HUDEP-2 (cell line): ENCODE measurements around the gene SCAMP2.

ENCODE experiments used
- DNase-seq, 76 experiments: peaks; one replicate each; lab custom pipeline; 2025; ENCODE audit not compliant: unreplicated experiment in 76 of 76; lab: John Stamatoyannopoulos, UW

The SCAMP2 gene

DNA sequence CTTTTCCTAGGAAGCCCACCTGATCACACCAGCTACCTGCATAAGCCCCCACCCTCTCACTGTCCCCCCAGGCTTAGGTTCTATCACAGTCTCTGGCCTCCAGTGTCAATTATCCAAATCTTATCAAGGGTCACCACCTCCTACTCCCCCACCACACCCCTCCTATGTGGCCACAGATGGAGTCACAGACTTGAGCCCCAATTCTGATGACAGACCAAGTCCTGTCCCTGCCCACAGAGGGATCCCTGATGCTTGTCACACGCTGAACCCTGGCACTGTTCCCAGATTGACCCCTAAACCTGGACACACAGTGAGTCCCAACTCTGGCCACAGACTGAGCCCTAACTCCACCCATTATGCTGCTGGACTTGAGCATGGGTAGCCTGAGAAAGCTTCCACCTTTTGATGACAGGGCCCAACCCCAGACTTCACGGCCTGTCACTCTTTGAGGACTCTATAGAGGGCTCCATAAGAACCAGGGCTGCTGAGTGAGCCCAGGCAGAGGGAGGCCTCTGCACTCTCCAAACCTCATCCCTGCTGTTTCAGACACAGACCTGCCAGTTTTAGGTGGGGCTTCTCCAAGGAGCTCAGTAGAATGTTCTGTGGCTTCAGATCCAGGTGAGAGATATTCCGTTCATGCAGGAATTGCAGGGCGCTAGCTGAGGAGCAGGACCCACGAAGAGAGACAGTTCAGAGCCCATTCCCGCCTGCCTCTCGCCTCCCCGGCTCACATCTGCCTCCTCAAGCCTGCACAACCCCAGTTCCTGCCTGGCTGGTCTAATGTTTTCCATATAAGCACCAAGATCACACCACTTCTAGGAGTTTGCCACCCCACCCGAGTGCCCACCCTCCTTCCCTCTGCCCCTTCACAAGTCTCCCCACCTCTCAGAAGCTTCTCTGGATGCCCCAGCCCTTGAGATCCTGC lies 32.1 kb downstream of the SCAMP2 start:
- peak in 4 of 76 experiments; percentile 10 to 21 (median 16) for DNase-seq

DNA sequence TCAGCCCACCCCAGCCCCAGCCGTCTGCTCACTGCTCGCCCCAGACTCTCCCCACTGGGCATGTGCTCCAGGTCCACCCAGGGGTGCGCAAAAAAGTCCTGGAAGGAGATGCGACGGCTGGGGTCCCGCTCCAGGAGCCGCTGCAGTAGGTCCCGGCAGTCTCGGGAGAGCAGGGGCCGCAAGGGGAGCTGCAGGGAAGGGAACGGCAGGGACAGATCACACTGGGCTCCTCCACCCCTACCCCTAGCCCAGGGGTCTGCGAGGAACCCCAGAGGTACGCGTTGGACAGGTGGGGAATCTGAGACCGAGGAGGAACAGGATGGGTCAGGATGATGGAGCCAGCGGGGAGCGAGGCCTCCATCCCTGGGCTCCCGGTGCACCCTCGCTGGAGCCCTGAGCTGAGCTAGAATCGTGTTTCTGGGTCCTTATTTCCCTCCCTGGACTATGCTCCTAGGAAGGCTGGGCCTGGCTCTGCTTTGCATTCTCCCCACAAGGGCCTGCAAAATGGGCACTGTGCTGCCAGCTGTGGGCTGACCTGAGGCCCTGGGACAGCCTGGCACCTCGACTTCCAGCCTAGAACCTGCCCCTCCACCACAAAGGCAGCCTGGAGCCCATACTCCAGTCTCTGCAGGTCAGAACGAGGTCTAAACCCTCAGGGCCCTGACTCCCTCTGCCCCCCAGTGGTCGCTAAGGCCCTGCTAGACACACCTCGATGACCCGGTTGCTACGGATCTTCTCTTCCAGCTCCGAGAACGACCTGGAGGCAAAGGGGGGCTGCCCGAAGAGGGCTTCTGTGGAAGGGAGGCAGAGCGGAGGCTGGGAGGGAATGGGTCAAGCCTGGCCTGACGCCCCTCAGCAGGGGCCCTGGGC lies 33.4 kb downstream of the SCAMP2 start:
- DNase-seq = no peak

DNA sequence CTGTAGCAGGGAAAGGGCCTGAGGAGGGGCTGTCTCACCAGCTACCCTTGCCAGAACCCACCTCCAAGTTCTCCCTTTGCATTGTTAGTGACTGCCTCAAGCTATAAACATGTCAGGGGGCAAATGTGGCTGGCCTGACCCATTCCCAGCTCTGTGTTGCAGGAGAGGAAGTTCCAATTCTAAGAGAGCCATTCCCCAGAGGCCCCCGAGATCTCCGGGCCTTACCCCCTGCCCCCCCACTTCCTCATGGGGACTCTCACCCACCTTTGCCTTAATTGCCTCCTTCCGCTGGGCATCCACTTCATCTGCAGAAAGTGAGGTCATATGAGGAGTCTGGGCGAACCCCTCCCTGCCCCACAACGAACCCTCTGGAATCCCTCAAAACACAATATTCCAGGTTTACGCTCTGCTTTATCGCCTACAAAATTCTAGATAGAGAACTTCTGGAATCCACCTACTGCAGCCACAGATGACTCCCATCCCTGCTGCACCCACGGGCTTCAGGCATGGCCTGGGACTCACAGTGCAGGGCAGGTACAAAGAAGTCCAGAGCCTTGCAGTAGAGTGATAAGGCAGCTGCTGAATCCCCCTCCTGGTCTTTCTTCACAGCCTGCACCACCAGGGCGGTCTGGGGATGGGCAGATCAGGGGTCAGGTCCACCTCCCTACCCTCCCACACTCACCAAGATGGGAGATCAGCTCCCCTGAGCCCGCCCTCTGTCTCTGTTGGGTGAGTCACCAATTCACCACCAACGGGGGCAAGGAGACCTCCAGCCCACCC lies 34.2 kb downstream of the SCAMP2 start:
- no peak for DNase-seq

DNA sequence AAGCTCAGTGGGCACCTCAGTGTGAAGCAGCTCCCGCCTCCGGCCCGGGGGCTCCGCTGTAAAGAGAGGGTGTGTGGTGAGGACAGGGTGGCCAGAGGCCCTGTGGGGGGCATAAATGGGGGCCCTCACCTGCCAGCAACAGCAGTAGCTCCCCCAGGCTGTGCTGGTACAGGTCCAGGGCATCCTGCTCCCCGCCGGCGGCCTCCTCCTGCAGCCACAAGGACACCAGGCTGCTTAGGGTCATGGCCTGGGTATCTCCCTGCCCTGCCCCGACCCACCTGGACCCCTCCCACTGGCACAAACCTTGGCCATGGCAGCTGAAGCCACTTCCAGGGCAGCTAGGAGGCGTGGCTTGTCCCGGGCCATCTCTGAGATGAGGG lies 35.0 kb downstream of the SCAMP2 start:
- no peak for DNase-seq

DNA sequence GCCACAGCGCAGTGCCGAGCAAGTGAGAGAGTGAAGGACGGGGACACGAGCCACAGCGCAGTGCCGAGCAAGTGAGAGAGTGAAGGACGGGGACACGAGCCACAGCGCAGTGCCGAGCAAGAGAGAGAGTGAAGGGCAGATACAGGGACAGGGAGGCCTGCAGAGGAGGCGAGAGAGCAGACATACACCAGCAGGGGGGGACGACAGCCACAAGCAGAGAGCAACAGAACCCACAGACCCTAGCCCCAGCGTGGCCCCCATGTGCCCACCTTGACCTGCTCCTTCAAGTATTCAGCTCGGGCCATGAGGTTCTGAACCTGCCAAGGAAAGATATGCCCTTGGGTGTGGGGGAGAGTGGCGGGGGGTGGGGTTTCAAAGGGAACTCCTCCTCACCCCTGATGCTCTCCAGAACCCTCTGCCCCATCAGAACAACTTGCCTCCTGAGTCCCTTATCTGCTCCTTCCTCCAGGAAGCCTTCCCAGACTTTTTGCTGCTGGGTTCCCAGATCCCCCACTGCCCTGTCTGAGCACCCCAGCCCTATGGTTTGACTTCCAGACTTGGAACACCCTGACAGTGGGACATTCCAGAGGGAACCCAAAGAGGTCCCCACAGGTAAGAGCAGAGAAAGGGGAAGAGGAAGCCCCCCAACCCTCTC lies 35.6 kb downstream of the SCAMP2 start:
- DNase-seq = no peak

DNA sequence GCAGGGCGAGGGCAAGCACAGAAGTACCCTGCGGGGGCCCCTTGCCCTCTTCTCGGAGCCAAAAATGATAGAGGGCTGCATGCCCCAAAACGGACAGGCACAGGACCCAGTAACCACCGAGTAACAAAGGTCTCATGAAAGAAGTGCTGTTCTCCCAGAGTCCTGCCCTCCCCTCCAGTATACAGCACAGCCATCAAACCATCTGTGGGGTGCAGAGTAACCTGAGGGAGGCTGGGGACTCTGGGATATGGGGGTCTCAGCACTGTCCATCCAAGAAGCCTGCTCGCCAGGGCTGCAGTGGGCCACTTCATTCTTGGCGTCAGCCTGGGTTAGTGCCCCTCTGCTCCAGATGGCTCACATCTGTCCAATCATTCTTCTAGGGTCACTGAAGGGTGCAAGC lies 36.3 kb downstream of the SCAMP2 start:
- no peak for DNase-seq

DNA sequence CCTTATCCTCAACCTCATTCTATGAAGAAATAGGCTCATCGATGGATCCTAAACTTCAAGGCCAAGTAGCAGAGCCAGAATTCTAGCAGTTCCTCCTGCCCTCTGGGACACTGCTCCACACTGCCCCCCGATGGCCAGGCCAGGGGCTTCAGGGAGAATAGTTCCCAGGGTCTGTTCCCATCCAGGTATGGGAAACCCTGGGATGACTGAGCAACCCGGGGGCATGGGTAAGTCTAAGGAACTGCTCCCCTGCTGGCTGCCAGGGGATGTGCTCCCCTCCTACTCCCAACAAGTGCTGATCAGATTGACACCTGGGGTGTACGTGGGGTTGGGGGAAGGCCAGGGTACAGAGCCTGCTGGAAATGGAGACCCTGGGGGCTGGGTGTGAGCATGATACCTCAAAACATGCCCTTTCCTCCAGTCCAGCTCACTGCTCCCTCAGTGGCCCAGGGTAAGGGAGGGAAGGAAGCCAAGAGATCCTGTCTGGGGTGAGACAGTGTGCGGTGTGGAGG lies 37.8 kb downstream of the SCAMP2 start:
- peak in 35 of 76 experiments; percentile 4 to 55 (median 27) for DNase-seq

DNA sequence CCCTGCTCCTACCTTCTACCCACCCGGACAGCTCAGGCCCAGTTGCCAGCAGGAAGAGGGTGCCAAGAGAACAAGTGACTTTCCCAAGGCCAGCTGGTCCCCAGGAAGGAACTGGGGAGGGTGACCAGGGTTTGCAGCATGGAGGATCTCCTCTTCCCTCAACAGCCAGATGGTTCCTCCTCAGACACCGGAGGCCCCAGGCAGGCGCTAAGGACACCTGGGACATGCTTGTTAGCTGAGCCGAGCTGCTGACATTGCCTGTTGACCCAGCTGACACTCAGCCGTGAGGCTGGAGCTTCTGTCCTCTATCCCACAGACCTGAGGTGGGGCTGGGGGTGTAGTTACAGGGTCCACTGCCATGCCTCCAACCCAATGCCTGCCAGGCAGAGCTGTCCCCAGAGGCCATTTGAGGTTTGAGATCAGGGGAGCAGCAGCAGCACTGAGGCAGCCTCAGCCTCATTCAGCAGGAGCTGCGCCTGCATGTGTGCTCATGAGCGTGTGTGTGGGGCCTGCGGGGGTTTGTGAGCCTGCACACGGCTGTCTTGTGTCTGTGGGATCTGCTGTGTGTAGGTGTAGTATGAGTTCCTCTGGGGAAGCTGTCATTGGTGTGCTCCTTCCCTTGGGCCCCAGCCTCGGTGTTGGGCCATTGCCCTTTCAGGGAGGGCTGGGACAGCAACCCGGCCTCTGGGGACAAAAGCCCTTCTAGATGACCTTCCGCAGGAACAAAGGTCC lies 39.6 kb downstream of the SCAMP2 start:
- no peak for DNase-seq

DNA sequence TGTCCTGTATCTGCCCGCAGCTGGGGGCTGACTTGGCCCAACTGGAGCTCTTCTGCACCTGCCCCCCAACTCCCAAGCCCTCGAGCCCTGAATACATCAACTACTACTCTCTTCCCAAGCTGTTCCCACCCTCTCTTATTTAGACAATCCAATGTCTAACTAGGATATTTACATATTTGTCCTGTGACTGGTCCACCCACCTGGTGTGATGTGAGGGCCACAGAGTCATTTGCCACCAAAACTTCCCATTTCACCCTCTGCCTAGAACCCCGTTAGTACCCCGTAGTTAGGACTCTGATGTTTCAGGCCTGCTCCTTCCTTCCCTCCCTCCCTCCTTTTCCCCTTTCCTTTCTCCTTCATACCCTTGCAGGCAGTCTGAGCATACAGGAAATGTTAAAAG lies 40.3 kb downstream of the SCAMP2 start:
- DNase-seq = no peak

DNA sequence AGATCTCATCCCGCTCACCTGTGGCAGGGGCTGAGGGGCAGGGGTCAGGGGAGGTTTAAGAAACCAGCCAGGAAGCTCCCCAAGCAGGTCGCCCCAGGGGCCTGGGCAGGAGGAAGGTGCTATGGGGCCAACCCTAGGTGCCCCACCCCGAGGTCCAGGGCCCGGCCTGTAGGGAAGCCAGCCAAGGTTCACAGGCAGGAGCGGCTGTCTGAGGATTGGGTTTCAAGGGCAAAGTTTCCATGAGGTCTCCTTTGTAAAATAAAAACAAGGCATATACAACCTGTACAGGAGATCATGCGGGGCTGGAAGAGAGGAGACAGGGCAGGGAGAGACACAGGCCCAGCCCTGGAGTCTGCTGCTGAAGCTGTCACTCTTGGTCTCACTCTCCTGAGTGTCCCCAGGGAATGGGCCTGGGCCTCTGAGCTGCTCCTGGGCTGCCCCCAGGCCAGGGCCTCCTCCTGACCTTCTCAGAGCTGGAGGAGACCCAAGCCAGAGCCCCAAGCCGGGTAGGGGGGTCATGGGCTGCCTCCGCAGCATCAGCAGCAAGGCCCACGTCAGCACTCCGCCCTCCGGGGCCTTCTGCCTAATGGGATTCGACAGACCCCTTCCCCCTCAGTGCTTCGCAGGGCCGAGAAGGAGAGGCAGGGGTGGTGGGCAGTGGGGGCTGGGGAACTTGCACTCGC lies 41.2 kb downstream of the SCAMP2 start:
- DNase-seq = no peak

DNA sequence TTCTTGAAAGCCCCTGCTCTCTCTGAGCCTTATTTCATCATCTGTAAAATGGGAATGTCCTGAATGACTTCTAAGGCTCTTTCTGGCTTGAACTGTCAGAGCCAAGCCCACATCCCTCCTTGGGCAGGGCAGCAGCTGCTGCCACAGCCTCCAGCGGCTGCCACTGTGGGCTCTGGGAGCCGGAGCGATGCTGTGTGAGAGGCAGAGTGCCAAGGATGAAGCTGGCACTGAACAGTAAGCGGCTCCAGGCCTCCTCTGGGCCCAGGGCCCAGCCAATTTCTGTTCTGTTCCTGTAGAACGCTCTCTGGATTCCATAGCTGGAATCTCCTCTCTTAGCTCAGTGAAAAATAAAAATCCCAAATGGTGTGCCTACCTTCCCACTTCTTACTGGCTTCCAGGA lies 42.3 kb downstream of the SCAMP2 start:
- DNase-seq = no peak

DNA sequence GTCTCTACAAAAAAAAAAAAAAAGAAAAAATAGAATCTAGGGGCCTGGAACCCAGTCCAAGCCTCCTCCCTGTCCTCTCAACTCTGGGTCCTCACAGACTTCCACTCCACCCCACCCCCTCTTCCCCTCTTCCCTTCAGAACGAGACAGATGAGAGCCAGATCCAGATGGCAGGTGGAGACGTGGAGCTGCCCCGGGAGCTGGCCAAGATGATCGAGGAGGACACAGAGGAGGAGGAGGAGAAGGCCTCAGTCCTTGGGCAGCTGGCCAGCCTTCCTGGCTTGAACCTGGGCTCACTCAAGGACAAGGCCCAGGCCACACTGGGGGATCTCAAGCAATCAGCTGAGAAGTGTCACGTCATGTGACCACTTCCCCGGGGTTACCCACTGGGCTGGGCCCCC lies 43.2 kb downstream of the SCAMP2 start:
- no peak for DNase-seq

DNA sequence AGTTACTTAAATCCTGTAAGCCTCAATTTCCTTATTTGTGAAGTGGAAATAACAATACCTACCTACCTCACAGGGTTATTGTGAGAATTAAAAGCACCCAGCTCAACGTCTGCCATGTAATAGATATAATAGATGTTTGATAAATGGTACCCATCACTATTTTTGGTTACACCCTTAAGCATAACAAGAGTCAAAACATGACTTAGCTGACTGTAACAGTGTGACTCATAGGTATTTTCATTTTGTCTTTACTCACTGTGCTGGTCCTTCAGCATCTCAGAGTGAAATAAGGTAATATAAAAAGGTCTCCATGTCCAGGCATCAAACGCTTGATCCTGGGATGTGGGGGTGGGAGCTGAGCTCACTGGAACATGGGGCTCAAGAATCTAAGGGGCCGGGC lies 43.7 kb downstream of the SCAMP2 start:
- no peak for DNase-seq

DNA sequence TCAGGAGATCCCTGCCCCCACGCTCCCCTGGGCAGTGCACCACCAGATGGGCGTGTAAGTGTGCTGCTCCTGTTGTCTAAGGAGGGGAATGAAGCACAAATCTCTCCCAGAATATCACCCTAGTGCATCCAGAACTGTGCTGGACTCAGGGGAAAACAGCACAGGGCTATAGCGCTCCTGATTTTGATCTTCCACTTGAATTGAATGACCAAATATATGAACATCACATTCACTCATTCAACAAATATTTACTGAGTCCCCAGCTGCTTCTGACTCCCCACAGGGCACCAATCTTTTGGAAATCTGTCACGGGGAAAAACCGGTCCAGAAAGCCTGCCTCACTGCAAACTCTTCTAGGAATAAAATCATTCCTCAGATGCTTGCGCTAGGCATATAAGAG lies 44.3 kb downstream of the SCAMP2 start:
- DNase-seq = no peak

DNA sequence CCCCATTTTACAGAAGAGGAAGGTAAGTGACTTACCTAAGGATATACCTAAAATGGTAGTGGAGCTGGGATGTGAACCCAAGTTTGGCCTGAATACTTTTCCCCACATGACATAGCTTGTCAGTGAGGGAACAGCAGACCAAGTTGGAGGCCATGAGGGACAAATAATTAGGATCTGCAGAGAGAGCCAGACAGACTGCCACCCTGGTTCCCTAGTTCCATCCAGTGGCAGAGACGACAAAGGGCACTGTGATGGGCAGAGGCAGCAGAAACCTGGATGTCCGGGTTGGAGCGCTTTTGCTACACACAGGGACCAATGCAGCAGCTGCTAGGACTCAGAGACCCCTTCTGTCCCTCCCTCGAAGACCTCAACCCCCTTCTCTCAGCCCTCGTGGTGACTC lies 45.6 kb downstream of the SCAMP2 start:
- no peak for DNase-seq

DNA sequence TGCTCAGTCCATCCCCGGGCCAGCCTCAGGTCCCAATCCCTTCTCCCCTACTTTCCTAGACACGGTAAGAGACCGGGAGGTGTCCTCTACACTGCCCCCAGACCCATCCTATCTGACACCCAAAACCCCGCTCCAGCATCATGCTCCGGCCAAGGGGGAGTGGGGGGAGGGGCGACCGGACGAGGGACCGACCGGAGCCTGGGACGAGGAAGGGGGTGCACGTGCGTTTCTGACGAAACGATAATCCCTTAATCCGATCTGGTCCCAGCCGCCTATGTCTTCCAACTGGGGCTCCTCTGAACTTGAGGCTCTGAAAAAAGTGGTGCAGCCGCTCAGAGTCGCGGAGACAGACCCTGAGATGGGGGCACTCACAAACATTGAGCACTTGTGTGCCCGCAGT lies 46.2 kb downstream of the SCAMP2 start:
- no peak for DNase-seq

DNA sequence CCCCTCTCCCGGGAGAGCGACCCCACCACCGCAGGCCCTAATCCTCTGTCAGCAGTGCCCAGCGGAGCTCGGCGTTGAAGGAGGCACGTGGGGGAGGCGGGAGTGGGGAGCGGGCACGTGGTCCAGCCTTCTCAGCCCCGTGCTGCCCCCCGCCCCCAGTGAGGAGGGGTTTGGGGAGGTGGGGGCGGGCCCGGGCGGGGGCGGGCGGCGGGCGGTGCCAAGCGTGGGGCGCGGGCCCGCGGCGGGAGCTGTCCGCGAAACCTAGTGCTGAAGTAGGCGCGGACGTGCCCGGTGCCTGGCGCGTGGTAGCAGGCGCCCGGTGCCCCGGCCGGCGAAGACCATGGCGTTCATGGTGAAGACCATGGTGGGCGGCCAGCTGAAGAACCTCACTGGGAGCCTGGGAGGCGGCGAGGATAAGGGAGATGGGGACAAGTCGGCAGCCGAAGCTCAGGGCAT lies 46.8 kb downstream of the SCAMP2 start, which contains the start of gene CPLX3:
Gene CPLX3, plus strand, starts transcription at position 264 of the 456 bp plus-strand sequence. Its CDS starts 77 bp downstream, at position 341.
- DNase-seq = peak in 24 of 76 experiments; percentile 5 to 49 (median 21)

DNA sequence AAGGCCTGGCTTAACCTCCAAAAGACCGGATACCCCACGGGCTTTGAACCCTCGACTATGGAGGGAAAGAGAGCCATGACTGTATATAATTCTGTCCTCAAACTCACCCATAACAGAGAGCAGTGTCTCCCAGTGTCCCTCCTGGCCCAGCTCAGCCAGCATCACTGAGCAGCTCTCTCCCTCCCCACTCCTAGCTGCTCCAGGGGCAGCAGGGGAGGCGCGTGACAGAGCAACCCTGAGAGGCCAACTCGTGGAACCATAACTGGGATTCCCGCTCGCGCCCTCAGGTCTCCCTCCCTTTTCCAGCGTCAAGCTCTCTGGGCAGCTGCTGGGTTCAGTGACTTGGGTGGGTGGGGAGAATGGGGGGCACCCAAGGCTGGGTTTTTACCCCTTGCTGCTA lies 47.3 kb downstream of the SCAMP2 start:
- DNase-seq = no peak

DNA sequence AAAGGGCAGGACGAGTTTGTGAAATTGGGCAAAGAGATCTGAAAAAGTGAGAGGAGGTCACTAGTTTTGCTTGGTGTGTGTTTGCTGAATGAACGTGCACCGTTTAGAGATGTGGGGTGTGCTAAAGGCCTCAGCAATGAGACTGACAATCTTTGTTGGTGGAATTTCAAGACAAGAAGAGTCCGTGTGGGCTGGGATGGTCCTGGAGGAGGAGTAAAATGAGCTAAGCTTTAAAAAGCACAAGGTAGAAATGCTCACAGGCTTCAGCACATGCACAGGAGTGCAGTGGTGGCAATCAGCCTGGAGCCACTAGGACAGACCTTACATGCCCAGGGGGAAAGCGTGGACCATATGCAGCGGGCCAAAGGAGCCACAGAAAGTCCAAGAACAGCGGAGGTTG lies 48.2 kb downstream of the SCAMP2 start:
- no peak for DNase-seq
